Panc1 (cell line): ENCODE results near the gene PKIB. TPM values are rescaled to one million over a fixed set of nuclear protein-coding genes. Genes with fewer than 3 reads are reported as not detected.

Experiments used
- ATAC-seq: fragments of 200-7000 bp; cut with Tn5 transposase; 2 replicates; pipeline ENCODE4 v1.9.1; 2020; ENCODE audit warnings: mild to moderate bottlenecking, moderate library complexity
- BruUV-seq: library from RNA; stranded (reverse); fragments of 400-500 nt; replicated peaks from 2 replicates; lab custom pipeline; 2021; lab: Mats Ljungman, UMichigan
- CTCF ChIA-PET: fragments of 300-600 bp; sonication (Branson Sonifier 250); formaldehyde crosslinking; loops from one replicate; lab custom pipeline; 2022; ENCODE audit warnings: antibody characterized with exemption; lab: Charles Lee
- POLR2A ChIA-PET: fragments of 300-600 bp; sonication (Branson Sonifier 250); formaldehyde crosslinking; loops from one replicate; lab custom pipeline; 2022; ENCODE audit warnings: antibody characterized with exemption; lab: Charles Lee
- DNase-seq: peaks from one replicate; pipeline ENCODE4 v3.0.0-alpha.2; 2010; ENCODE audit warnings: low read depth, low spot score
- H3K27ac ChIP-seq: 2 replicates; pipeline ENCODE4 v1.5.1; 2011; ENCODE audit warnings: mild to moderate bottlenecking, low read length, inconsistent platforms
- H3K27me3 ChIP-seq: fragments of 200-500 bp; sonication (Bioruptor generic); 2 replicates; pipeline ENCODE4 v1.6.0; 2014; ENCODE audit warnings: low read length, inconsistent platforms; ENCODE audit not compliant: control insufficient read depth, insufficient read depth
- H3K36me3 ChIP-seq: fragments of 200-500 bp; sonication (Bioruptor generic); 2 replicates; pipeline ENCODE4 v1.5.1; 2014; ENCODE audit warnings: inconsistent platforms, mild to moderate bottlenecking, low read length, moderate library complexity; ENCODE audit not compliant: control insufficient read depth, insufficient read depth
- H3K4me1 ChIP-seq: 2 replicates; pipeline ENCODE4 v1.5.1; 2011; ENCODE audit warnings: inconsistent platforms, mild to moderate bottlenecking, low read length, moderate library complexity; ENCODE audit not compliant: control insufficient read depth, insufficient read depth
- H3K4me3 ChIP-seq, 2 experiments: 2 replicates each; pipeline ENCODE4 v1.5.1; 2011 to 2012; ENCODE audit warnings: low read depth in 2 of 2, low read length in 2 of 2, mild to moderate bottlenecking in 2 of 2, inconsistent platforms in 1 of 2, moderate library complexity in 1 of 2
- H3K9me3 ChIP-seq: fragments of 200-500 bp; sonication (Bioruptor generic); 2 replicates; pipeline ENCODE4 v1.5.1; 2014; ENCODE audit warnings: low read depth, mild to moderate bottlenecking, inconsistent platforms, low read length, moderate library complexity; ENCODE audit not compliant: control insufficient read depth, insufficient read depth
- POLR2AphosphoS5 ChIP-seq: IDR thresholded peaks from 2 replicates; pipeline ENCODE4 v1.6.1; 2012; ENCODE audit warnings: mild to moderate bottlenecking, low read depth, low read length, moderate library complexity
- SIN3A ChIP-seq: IDR thresholded peaks from 2 replicates; pipeline ENCODE4 v1.6.1; 2012; ENCODE audit warnings: low read depth, mild to moderate bottlenecking, low read length, moderate library complexity, borderline replicate concordance; ENCODE audit not compliant: insufficient read depth
- TCF7L2 ChIP-seq: IDR thresholded peaks from 2 replicates; pipeline ENCODE4 v1.6.1; 2011; ENCODE audit warnings: mild to moderate bottlenecking, low read depth, low read length, inconsistent platforms
- in situ Hi-C: cut with HindIII; loops from 2 replicates; pipeline ENCODE4 v1.10.0; 2016; ENCODE audit warnings: low sequenced_read_pairs, low pct_unique_long_range_greater_than_20kb
- intact Hi-C: fragments of 100-400 bp; cut with micrococcal nuclease; formaldehyde crosslinking; loops from one replicate; pipeline ENCODE4 v1.10.0; 2022; ENCODE audit not compliant: unreplicated experiment
- total RNA-seq: library from RNA; stranded (reverse); gene quantifications from one replicate; pipeline ENCODE4 v1.2.1, GENCODE V29; 2021; ENCODE audit not compliant: unreplicated experiment
- TF ChIP-seq, protein P1 (sequence below), 2 experiments: IDR thresholded peaks; 2 replicates each; pipeline ENCODE4 v1.6.1; 2011 to 2012; ENCODE audit warnings: low read depth in 2 of 2, control low read depth in 1 of 2, low read length in 1 of 2, mild to moderate bottlenecking in 1 of 2, moderate library complexity in 1 of 2; ENCODE audit not compliant: insufficient read depth in 1 of 2
- TF ChIP-seq, protein P2 (sequence below): fragments of 450-650 bp; IDR thresholded peaks from 2 replicates; pipeline ENCODE4 v1.5.1; 2017; ENCODE audit warnings: mild to moderate bottlenecking

The PKIB gene
- total RNA-seq, 1 experiment from 2014 or later: 1.1 TPM

DNA sequence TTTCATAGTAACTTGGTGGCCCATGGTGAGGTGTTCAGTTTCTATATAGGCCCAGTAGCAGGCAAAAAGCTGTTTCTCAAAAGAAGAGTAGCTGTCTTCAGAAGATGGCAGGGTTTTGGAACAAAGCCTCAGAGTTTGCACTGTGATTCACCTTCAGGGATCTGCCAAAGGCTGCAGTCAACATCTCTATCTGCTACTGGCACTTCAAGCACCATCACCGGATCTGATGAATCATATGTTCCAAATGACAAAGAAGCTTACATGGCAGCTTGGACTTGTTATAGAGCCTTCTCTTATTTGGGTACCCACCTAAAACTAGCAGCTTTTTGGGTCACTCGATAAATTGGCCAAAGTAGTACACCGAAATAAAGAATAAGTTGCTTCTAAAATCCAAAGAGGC lies 39.5 kb downstream of the PKIB start:
- no peaks in the 10 kb centered on the region for H3K9me3 ChIP-seq
- no peaks in the 10 kb centered on the region for H3K27me3 ChIP-seq
- DNase-seq: no peak
- intact Hi-C loops (no loop called here), in situ Hi-C loops (no loop called here)
- H3K4me3 ChIP-seq: no peak overlapping the region
- no TSS peak for BruUV-seq
- POLR2A ChIA-PET: no interaction called here
- no peaks in the 10 kb centered on the region for H3K36me3 ChIP-seq
- TF ChIP-seq, protein P1, sequence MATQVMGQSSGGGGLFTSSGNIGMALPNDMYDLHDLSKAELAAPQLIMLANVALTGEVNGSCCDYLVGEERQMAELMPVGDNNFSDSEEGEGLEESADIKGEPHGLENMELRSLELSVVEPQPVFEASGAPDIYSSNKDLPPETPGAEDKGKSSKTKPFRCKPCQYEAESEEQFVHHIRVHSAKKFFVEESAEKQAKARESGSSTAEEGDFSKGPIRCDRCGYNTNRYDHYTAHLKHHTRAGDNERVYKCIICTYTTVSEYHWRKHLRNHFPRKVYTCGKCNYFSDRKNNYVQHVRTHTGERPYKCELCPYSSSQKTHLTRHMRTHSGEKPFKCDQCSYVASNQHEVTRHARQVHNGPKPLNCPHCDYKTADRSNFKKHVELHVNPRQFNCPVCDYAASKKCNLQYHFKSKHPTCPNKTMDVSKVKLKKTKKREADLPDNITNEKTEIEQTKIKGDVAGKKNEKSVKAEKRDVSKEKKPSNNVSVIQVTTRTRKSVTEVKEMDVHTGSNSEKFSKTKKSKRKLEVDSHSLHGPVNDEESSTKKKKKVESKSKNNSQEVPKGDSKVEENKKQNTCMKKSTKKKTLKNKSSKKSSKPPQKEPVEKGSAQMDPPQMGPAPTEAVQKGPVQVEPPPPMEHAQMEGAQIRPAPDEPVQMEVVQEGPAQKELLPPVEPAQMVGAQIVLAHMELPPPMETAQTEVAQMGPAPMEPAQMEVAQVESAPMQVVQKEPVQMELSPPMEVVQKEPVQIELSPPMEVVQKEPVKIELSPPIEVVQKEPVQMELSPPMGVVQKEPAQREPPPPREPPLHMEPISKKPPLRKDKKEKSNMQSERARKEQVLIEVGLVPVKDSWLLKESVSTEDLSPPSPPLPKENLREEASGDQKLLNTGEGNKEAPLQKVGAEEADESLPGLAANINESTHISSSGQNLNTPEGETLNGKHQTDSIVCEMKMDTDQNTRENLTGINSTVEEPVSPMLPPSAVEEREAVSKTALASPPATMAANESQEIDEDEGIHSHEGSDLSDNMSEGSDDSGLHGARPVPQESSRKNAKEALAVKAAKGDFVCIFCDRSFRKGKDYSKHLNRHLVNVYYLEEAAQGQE (IDR thresholded peaks at IDR 0.05; ENCODE audit: insufficient read depth in 1 of 2, low read depth in 2 of 2, low read length in 1 of 2): no peak
- no peak for TF ChIP-seq SIN3A
- TF ChIP-seq, protein P2, sequence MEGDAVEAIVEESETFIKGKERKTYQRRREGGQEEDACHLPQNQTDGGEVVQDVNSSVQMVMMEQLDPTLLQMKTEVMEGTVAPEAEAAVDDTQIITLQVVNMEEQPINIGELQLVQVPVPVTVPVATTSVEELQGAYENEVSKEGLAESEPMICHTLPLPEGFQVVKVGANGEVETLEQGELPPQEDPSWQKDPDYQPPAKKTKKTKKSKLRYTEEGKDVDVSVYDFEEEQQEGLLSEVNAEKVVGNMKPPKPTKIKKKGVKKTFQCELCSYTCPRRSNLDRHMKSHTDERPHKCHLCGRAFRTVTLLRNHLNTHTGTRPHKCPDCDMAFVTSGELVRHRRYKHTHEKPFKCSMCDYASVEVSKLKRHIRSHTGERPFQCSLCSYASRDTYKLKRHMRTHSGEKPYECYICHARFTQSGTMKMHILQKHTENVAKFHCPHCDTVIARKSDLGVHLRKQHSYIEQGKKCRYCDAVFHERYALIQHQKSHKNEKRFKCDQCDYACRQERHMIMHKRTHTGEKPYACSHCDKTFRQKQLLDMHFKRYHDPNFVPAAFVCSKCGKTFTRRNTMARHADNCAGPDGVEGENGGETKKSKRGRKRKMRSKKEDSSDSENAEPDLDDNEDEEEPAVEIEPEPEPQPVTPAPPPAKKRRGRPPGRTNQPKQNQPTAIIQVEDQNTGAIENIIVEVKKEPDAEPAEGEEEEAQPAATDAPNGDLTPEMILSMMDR: no peak
- no peak for TF ChIP-seq TCF7L2
- TF ChIP-seq POLR2AphosphoS5: no peak
- CTCF ChIA-PET: no interaction called here
- no peak for ATAC-seq
- no peak overlapping the region for H3K27ac ChIP-seq
- no peaks in the 10 kb centered on the region for H3K4me1 ChIP-seq

DNA sequence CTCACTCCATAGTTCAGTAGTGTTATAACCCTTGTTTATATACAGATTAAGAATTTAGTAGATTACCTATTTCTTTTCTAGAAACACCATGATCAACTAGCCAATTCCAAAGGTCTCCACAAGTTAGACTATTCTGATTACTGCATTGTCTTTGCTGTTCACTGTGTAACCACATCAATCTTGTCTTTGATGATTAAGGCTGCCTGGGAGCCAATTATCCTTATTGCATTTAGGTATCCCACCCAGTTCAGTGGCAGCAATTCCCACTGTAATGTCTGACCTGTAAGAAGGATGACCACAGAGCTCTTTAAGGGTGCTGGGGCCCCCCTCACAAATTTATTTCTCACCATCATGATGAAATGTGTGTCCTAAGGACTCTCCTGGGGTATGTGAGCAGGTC lies 40.2 kb downstream of the PKIB start:
- TF ChIP-seq, protein P1 (IDR thresholded peaks at IDR 0.05; ENCODE audit: insufficient read depth in 1 of 2, low read depth in 2 of 2, low read length in 1 of 2): no peak
- TF ChIP-seq POLR2AphosphoS5 (no peak), TCF7L2 (no peak), SIN3A (no peak)
- TF ChIP-seq, protein P2: no peak
- no TSS peak for BruUV-seq
- Histone ChIP-seq H3K9me3 (no peaks in the 10 kb centered on the region), H3K36me3 (no peaks in the 10 kb centered on the region), H3K27me3 (no peaks in the 10 kb centered on the region), H3K4me3 (no peak overlapping the region), H3K4me1 (no peaks in the 10 kb centered on the region), H3K27ac (no peak overlapping the region)
- in situ Hi-C loops (no loop called here), intact Hi-C loops (no loop called here)
- no peak for DNase-seq
- POLR2A ChIA-PET: no interaction called here
- no peak for ATAC-seq
- CTCF ChIA-PET: no interaction called here
